ENCODE measurements around the gene ARHGEF38.

The ARHGEF38 gene

DNA sequence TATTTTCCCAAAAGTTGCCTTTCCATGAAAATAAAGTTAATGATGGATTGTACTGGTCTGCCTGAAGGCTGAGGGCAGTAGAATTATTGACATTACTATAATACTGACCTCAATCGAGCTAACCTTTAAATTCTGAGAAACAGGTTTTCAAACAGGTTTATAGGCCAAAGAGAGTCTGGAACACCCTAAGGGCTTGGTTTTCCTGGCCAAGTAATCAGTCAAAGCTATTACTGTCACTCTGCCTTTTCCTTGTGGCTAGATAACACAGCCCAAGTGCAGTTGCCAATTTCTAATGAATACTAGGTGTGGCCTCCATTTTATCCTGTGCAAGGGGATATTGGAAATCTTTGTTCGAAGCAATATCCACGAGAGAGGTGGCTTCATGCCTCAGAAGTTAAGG lies 80.8 kb downstream of the ARHGEF38 start:
- no peak for DNase-seq (ENCODE audit: low spot score)
- TF ChIP-seq, protein P1, sequence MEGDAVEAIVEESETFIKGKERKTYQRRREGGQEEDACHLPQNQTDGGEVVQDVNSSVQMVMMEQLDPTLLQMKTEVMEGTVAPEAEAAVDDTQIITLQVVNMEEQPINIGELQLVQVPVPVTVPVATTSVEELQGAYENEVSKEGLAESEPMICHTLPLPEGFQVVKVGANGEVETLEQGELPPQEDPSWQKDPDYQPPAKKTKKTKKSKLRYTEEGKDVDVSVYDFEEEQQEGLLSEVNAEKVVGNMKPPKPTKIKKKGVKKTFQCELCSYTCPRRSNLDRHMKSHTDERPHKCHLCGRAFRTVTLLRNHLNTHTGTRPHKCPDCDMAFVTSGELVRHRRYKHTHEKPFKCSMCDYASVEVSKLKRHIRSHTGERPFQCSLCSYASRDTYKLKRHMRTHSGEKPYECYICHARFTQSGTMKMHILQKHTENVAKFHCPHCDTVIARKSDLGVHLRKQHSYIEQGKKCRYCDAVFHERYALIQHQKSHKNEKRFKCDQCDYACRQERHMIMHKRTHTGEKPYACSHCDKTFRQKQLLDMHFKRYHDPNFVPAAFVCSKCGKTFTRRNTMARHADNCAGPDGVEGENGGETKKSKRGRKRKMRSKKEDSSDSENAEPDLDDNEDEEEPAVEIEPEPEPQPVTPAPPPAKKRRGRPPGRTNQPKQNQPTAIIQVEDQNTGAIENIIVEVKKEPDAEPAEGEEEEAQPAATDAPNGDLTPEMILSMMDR (IDR thresholded peaks at IDR 0.05; ENCODE audit: extremely low read depth, missing control alignments): no peak

- no peak for DNase-seq (ENCODE audit: low spot score)
- TF ChIP-seq, protein P1 (IDR thresholded peaks at IDR 0.05; ENCODE audit: extremely low read depth, missing control alignments): no peak
Observed at GRCh38 chr4:105634402-105635080, 82.1 kb downstream of the ARHGEF38 start.

DNA sequence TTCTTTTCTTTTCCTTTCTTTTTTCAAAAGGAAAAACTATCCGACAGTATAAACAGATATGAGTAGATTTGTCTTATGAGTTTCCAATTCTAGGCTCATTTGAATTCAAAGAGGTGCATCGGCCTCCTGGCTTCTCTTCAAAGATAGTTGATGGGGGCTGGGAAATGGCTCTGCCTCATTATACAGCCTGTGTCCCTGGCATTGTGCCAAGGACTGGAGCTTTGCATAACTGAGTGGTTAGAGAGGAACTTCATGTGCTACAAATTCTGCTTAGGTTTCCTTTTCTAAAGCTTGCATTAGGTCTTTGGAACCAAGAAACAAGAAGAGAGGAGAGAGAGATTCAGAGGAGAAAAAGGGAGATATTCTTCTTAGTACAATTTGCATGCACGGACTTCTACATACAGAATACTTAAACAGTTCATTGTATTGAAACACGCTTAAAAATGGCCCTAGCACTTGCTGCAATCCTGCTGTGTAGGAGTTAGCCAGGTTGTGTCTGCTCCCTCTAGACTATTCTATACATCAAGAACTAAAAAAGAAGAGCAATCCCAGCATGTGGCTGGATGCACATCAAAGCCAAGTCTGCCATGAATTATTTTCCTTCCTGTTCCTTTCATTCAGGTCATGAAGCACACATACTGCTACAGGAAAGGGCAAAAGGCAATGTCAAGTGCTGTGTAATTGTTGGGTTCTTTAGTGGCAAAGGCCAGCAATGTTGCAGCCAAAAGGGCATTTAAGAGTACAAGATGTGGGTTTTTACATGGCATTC lies 85.2 kb downstream of the ARHGEF38 start:
- peak; percentile 11 for DNase-seq (ENCODE audit: low spot score)
- TF ChIP-seq, protein P1 (IDR thresholded peaks at IDR 0.05; ENCODE audit: extremely low read depth, missing control alignments): no peak

DNA sequence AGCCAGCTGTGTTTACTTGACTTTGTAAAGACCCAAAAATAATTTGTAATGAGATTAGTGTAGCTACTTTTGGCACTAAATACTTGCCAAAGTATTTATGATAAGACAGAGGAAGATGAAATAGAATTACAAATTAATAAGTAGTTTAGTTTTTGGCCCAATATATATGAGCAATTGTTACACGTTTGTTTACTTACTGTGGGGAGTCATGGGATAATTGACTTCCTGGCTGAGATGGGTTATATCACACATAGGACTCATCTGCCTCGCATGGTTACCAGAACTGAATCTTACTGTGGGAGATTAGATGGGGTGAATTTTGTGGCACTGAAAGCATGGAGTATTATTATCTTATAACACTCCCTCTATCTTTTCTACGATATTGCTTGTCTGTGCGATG lies 89.4 kb downstream of the ARHGEF38 start:
- TF ChIP-seq, protein P1 (IDR thresholded peaks at IDR 0.05; ENCODE audit: extremely low read depth, missing control alignments): no peak
- no peak for DNase-seq (ENCODE audit: low spot score)

DNA sequence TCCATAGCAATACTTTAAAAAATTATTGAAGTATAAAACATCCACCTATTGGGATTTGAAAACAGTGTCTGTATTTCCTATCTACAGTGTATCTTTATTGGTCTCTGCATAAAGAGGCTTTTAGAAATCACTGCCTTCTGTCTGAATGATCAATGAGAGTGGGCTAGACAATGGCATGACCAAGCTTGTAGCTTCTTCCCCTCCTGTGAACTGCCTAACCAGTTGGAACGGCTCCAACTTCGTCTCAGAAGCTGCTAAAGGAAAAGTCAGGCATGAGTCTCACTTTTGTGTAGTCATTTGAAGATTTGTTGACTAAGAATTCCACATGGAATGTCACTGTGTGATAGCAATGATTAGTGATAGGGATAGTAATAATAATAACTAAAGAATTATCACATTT lies 91.8 kb downstream of the ARHGEF38 start:
- no peak for DNase-seq (ENCODE audit: low spot score)

DNA sequence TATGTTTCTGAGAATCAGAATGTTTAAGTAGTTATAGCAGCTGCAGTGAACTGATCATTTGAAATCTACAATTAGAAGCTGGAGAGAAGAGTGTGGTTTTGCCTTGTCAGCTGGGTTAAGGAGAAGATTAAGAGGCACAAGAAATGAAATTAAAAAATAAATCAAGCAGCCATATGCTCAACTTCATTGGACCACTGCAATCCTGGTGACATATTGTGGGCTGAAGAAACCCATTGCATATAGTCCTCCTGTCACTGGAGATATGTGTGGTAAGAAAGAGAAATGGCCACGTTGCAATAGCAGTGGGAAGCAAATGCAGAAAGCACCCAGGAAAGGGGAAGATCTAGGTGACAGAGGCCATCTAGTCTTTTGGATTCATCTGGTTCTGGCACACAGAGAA lies 93.0 kb downstream of the ARHGEF38 start:
- TF ChIP-seq, protein P1 (IDR thresholded peaks at IDR 0.05; ENCODE audit: extremely low read depth, missing control alignments): no peak
- DNase-seq (ENCODE audit: low spot score): no peak

More for the DNA sequence above, 91.8 kb downstream of the ARHGEF38 start:
- TF ChIP-seq, protein P1 (IDR thresholded peaks at IDR 0.05; ENCODE audit: extremely low read depth, missing control alignments): no peak

DNA sequence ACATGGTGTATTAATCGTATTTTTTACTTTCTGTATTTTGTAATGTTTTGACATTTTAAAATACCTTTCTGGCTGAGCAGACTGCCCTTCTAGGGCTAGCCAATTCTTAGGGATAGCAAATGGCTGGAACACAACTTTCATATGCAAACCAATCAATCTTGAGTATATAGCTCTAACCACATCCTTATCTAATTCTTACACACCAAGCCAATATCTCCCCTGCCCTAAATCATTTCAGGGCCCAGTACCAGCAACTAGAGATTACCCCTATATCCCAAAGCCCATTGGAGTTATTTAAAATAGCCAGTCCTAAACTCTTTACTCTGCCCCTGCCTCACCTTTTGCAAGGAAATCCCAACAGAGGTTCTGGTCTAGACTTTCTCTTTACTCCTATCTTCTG lies 97.8 kb downstream of the ARHGEF38 start:
- DNase-seq (ENCODE audit: low spot score): no peak
- TF ChIP-seq, protein P1 (IDR thresholded peaks at IDR 0.05; ENCODE audit: extremely low read depth, missing control alignments): no peak
